Amniotic stem cell (primary cell): ENCODE results near the gene DPF1.
"Not testable (repeated sequence)": the region's sequence is repeated elsewhere in the genome, so short reads cannot be mapped to it uniquely, and the experiment has no call there.

ENCODE experiments used
- DNase-seq: peaks from one replicate; lab custom pipeline; 2025; lab: John Stamatoyannopoulos, UW

Gene DPF1

DNA sequence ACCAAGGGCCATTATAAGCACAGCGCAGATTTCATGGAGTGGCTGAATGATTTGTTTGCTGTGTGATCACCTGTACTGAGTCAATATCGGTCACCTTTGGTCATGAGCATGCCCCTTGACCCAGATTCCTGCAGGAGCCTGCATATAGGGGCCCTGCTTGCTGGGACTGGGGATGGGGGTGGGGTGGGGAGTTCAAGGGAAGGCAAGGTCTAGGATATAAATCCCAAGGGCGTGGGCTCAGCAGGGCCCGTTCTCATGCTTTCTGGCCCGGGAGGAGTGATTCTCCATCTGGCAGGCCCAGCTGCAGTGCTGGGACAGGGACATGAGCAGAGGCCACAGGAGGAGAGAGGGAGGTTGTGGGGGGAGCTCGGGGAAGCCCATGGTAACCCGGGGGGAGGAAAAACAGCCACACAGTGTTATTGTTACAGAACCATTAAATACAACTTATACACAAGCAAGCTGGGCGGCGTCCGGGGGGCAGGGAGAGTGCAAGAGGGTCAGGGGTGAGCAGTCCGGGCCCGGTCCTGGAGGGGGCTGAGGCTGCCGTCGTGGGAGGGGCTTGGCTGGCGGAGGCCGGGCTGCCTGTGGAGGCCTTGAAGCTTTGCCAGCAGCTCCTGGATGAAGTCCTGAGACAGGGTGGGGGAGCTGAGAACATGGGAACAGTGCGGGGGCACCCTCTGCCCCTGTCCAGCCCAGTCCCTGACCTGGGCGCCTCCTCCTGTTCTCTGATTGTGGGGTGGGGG lies 27.0 kb upstream of the DPF1 start:
- no peak for DNase-seq

DNA sequence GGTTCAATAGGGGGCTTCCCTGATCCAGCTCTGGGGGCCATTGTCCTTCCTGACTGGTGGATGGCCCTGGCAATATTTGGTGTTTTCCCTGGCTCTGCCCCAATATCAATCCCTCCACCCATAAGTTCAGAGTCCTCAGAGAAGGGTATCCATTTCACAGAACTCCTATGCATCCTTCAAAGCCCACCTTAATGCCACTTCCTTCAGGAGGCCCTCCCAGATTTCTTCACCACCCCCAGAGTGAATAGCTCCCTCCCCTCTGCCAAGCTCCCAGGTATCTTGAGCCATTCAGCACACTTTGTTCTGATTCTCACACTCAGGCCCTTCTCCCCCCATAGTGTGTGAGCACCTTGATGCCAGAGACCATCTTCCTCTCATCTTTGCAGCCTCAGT lies 26.4 kb upstream of the DPF1 start:
- no peak for DNase-seq

DNA sequence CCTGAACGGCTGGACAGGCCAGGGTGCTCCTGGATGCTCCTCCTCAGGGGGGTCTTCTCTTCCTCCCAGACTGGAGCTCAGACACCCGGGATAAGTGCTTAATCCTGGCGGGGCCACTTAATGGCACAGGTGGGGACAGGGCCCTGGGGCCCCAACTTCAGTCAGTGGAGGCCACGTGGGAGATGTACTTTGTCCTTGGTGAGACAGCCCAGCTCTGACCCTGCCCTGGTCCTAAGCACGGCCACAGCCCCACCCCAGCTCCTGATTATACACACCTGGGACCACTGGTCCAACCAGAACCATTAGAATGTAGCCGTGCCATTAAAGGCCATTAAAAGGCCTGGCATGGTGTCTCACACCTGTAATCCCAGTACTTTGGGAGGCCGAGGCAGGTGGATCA lies 24.4 kb upstream of the DPF1 start:
- no peak for DNase-seq

DNA sequence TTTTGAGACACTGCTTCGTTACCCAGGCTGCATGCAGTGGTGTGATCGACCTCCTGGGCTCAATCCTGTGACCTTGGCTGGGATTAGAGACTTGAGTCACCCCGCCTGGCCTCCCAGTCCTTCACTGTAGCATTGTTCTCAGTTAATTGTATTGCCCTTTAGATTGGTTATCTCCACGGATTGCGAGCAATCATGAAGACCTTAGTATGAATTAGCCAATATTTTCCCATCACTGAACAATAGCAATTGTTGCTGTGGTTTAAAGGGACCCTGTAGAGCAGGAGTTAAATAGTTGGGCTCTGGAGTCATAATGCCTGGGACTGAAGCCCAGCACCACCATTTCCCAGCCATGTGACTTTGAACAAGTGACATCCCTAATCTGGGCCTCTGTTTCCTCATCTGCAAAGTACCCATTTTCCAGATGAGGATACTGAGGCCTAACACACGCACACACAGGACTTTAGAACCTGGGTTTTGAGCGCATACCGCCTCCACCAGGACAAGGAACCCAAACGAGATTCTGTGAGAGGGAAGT lies 23.8 kb upstream of the DPF1 start:
- no peak for DNase-seq

DNA sequence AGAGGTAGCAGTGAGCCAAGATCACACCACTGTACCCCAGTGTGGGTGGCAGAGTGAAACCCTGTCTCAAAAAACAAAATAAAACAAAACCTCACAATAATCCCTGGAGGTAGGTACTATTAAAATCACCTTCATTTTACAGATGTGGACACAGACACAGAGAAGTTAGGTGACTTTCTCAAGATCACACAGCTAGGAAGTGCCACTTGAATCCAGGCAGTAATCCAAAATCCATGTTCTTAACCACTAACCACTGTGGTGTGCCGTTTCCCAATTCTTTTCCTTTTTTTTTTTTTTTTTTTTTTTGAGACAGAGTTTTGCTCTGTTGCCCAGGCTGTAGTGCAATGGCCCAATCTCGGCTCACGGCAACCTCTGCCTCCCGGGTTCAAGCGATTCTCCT lies 23.1 kb upstream of the DPF1 start:
- DNase-seq: no peak

DNA sequence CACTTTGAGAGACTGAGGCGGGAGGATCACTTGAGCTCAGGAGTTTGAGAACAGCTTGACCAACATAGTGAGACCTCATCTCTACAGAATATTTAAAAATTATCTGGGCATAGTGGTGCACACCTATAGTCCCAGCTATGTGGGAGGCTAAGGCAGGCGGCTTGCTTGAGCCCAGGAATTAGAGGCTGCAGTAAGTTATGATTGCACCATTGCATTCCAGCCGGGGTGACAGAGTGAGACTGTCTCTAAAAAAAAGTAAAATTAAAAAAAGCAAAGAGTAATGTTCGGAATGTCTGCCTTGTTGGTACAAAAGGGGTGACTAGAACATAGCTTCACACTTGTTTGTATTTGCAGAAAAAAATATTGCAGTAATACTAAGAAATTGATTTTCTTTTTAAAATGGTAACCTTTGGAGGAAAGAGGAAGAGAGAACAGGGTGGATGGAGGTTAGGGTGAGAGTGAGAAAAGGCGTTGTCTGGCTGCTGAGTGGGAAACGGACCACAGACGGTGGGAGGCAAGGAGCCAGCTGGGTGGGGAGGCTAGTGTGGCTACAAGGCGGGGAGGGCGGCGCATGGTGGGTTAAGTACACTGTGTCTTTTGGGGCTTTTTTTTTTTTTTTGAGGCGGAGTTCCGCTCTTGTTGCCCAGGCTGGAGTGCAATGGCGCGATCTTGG lies 21.9 kb upstream of the DPF1 start:
- DNase-seq: no peak

DNA sequence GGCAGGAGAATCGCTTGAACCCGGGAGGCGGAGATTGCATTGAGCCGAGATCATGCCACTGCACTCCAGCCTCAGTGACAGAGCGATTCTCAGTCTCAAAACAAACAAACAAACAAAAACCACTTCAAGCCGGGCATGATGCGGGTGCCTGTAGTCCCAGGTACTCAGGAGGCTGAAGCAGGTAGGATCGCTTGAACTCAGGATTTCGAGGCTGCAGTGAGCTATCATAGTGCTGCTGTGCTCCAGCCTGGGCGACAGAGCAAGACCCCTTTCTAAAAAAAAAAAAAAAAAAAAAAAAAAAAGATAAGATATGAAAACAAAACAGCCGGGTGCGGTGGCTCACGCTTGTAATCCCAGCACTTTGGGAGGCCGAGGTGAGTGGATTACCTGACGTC lies 19.3 kb upstream of the DPF1 start:
- DNase-seq: no peak

DNA sequence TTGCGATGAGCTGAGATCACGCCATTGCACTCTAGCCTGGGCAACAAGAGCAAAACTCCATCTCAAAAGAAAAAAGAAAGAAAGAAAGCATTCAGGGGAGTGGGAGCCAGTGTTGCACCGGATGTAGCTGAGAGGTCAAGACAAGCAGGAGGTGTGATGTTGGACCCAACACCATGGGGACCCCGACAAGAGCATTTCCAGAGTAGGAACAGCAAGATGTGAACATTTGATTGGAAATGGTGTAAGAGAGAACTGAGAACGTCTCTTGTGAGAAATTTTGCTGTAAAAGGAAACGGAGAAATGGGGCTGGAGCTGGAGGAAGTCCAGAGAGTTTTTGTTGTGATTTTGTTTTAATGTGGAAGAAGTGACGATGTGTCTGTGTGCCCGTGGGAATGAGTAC lies 15.8 kb upstream of the DPF1 start:
- DNase-seq: no peak

DNA sequence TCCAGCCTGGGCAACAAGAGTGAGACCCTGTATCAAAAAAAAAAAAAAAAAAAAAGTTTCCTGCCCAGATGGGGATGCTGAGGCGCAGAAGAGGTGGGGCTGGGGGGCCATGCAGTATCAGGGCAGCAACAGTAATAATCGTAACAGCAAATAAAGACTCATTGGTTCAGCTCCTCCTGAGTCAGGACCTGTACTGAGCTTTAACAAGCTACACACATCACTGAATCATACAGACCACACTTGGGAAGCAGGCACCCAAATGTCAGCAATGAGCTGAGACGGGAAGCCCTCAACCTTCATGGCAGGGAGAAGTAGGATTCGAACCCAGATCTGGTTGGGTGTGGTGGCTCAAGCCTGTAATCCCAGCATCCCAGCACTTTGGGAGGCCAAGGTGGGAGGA lies 10.6 kb upstream of the DPF1 start:
- no peak for DNase-seq

DNA sequence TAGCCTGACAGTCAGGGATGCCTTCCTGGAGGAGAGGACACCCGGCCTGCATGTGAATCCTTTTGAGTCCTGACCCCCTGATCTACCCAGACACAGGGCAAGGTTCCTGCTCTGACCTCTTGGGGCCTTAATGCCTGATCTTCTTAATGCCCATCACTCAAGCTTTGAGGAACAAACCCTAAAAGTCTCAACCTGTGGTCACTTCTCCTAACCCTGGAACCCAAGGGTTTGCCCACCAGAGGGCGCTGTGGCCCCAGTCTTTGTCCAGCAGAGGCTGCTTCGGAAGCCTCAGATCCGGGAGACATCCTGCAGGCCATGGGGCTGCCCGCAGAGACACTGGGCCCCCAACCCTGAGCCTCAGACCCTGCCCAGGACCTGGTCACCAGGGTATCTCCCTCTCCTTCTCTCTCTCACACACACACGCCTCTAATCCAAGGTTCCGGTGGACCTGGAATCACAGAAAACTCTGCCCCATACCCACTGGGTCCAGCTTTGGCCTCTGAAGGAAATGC lies 9.8 kb upstream of the DPF1 start:
- DNase-seq: peak; percentile 55

DNA sequence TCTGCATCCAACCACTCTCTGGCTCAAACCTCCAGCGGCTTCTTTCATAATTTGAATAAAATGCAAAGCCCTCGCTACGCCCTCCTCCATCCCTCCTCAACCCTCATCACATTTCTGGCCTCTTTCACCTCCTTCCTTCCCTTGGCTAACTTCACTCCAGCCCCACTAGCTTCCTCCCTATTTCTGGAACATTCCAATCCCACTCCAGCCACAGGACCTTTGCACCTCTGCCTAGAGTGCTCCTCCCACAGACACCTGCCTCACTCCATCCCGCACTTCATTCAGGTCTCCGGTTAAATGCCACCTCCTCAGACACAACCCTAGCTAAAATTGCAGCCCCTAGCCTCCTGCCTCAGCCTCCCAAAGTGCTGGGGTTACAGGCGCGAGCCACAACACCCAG lies 7.9 kb upstream of the DPF1 start:
- no peak for DNase-seq

DNA sequence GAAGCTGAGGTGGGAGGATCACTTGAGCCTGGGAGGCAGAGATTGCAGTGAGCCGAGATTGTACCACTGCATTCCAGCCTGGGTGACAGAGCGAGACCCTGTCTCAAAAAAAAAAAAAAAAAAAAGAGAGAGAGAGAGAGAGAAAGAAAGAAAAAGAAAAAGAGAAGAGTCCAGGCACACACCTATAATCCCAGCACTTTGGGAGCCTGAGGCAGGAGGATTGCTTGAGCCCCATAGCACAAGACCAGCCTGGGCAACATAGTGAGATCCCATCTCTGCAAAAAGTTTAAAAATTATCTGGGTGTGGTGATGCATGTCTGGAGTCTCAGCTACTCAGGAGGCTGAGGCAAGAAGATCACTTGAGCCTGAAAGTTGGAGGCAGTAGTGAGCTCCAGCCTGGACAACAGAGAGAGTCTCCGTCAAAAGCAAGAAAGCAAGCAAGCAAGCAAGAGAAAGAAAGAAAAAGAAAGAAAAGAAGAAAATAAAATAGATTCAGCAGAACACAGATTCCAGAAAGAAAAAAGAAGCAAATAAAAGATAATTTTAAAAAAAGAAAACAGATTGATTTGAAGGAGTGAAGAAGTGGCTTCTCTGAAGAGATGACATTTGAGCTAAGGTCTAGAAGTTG lies 6.6 kb upstream of the DPF1 start:
- DNase-seq: not testable (repeated sequence)

DNA sequence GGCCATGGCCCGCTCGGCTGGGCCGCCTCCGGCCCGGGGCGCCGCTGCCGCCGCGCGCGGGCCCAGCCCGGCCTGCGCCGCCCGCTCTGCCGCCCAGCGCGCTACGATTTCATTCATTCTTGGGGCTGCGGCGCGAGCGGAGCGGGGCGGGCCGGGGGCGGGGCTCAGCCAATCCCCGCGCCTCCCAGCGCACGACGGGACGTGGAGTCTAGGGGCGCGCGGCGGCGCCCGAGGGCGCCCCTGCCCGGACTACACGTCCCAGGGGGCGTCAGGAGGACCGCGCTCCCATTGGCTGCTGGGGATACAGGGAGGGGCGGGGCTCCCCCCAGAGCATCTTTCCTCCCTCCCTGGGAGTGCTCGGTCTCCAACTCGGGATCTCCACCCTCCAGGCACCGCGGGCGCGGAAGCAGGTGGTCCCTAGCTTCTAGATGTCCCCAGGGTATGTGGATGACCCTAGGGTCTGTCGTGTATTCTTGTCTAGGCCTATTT lies 5.6 kb upstream of the DPF1 start:
- DNase-seq: peak; percentile 32

DNA sequence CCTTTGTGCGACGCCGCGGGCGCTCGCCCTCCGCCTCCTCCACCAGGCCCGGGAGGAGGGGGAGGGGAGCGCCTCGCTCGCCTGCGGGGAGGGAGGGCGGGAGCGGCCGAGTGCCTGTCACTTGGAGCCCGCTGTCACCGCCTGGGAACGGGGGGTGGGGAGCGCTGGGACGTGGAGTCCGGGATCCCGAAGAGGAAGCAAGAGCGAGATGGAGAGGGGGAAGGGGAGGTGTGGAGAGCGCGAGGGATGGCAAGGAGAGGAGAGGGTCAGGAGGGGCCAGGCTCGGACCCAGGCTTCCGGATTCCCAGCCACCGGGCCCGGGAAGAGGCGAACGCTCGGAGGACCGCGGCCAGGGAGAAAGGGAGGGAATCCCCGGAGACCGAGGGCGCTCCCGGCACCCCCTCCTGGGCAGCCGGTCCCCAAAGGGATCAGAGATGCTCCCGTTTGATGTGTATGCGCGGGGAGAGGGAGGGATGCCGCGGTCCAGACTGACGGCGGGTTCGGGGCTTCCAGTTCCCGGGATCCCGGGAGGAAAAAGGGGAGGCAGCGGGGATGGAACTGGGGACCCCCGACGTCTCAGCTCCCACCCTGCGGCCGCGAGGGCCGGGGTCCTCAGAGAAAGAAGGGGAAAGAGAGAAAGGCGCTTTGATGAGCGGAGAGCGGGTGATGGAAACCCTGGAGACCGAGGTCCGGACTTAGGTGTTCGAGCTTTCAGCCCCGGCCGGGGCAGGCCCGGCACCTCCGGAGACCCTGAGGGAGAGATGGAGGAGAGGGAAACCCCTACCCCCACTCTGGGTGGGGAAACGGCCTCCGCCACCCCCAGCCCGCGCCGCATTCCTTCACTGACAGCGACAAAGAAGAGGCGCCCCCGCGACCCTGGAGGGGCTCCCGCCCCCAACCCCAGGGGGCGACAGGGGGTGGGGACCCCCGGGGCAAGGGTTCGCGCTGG lies 4.7 kb upstream of the DPF1 start:
- no peak for DNase-seq

DNA sequence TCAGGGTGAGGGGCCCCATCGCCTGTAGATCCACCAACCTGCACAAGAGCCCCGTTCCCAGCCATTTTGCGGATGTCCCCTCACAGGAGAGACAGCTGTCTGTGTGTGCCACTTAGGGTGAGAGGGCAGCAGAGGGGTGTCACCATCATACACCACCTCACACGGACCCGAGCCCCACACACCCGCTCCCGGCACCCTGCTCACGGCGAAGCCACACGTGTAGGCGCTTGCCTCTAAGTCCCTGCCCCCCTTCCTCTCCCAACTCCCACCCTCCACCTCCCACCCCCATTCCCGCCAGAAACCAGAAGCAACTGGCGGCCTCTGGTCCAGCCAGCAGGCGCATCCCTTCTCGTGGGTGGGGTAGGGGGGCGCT lies 4.0 kb upstream of the DPF1 start:
- DNase-seq: no peak

DNA sequence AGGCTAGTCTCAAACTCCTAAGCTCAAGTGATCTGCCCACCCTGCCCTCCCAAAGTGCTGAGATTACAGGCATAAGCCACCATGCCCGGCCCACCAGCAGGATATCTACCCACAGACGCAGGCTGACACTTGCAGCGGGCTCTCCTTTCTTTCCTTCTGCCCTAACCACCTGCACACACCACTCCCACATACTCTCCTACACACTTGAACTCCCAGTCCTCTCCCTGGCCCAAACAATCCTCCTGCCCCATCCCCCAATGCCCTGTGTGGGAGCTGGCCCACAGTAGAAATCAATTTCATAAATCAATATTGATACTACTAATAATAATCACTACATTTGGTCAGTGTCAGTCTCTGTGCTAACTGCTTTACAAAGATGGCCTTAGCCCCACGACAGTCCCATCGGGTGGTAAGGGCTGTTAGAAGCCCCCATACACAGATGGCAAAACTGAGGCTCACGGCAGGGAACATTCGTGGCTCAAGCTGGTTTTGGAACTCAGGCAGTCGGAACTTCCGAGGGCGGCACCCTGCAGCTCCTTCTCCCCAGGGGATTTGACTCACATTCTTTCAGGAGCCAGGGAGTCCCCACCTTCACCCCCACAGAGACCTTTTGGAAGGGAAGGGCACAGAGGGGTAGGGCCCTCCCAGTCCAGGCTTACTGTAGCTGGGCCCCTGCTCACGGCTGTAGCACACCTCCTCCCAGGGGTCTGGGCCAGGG lies 3.4 kb upstream of the DPF1 start:
- no peak for DNase-seq

DNA sequence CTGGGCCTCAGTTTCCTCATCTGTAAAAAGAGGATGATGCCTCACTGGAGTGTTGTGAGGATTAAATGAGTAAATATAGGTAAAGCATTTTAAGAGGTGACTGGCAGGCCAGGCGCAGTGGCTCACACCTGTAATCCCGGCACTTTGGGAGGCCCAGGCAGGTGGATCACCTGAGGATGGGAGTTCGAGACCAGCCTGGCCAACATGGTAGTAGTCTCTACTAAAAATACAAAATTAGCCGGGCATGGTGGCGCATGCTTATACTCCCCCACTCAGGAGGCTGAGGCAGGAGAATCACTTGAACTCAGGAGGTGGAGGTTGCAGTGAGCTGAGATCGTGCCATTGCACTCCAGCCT lies 819 bp upstream of the DPF1 start:
- DNase-seq: not testable (repeated sequence)

DNA sequence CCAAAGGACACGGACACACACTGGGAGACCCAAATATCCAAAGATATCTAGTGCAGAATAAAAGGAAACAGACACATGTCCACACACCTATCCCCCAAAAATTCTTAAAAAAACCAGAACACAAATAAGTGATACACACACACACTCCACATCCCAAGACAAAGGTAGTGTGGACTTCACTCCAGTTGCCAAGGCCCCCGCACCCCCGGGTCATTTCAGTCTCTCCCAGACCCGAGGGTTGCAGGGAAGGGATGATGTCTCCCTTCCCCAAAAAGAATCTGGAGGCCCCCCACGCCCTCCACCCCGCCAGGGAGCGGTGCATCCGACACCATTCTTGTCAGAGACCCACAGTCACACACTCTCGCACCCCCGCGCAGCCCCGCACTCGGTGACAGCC lies 407 bp downstream of the DPF1 start:
- DNase-seq: no peak

DNA sequence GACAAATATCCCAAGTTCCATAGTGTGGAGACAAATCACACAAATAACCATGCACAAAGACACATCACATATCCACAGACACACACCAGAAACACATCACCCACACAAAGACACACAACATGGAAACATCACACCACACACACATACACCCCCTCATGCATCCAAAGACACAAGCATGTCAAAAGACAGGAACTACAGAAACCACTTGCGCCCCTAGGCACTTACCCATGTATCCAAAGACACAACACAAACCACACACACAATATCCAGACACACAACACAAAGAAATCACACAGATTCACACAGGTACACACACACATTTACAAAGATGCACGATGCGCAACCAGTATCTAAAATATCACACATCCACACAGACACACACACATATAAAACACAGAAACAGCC lies 901 bp downstream of the DPF1 start:
- DNase-seq: no peak

DNA sequence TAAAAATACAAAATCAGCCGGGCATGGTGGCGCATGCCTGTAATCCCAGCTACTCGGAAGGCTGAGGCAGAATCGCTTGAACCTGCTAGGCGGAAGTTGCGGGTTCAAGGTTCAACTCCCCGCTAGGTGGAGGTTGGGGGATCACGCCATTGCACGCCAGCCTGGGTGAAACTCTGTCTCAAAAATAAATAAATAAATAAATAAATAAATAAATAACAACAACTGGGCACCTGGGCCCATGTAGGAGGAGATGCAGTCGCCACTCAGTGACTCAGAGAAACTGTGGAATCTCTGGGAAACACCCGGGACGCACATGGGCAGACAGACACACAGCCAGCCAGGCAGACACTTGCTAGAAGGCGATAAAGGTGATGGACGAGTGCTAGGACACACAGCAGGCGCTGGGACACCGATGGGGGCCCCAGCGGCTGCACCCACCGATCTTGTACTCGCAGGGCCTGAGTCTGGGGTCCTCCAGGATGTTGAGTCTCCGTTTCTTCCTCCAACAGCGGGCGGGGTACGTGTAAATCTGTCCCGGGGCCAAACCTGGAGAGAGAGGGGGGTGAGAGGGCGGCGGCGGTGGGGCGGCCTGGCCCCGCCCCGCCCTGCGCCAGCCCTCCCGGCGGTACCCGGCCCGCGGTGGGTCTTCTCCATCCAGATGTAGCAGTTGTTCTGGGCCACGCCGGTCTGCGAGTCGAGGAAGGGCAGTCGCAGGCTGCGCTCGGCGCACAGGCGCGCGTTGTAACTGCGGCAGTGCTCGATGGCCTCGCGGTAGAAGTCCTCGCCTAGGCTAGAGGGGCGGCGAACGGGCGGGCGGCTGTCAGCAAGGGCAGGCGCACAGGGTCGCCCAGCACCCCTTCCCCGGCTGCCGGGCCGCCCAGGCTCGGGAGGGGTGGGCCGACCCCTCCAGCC lies 1.8 kb downstream of the DPF1 start:
- DNase-seq: no peak
